Adipocyte (in vitro differentiated cells): ENCODE measurements around the gene BABAM1.
"Not testable (repeated sequence)": the region's sequence is repeated elsewhere in the genome, so short reads cannot be mapped to it uniquely, and the experiment has no call there.

Source experiments
- DNase-seq: peaks from one replicate; pipeline ENCODE4 v3.0.0-alpha.2; 2015; ENCODE audit warnings: low read depth
- H3K27me3 ChIP-seq: replicated peaks from 2 replicates; pipeline ENCODE4 v1.7.0; 2013; ENCODE audit warnings: mild to moderate bottlenecking, low read length, moderate library complexity; ENCODE audit not compliant: control insufficient read depth, insufficient read depth
- H3K36me3 ChIP-seq: 2 replicates; pipeline ENCODE4 v1.7.0; 2013; ENCODE audit warnings: low read length, mild to moderate bottlenecking, moderate library complexity; ENCODE audit not compliant: control insufficient read depth, insufficient read depth, severe bottlenecking
- H3K4me1 ChIP-seq: 2 replicates; pipeline ENCODE4 v1.7.0; 2013; ENCODE audit warnings: mild to moderate bottlenecking, low read length, moderate library complexity; ENCODE audit not compliant: control insufficient read depth, insufficient read depth
- H3K4me3 ChIP-seq: 2 replicates; pipeline ENCODE4 v1.7.0; 2013; ENCODE audit warnings: mild to moderate bottlenecking, low read length, moderate library complexity
- H3K9ac ChIP-seq: 2 replicates; pipeline ENCODE4 v1.7.0; 2013; ENCODE audit warnings: mild to moderate bottlenecking, low read length, moderate library complexity
- H3K9me3 ChIP-seq: 2 replicates; pipeline ENCODE4 v1.7.0; 2013; ENCODE audit warnings: mild to moderate bottlenecking, low read length, moderate library complexity; ENCODE audit not compliant: control insufficient read depth

BABAM1 gene

GRCh38 chr19:17260842-17261325 is 6.4 kb upstream of the BABAM1 start:
- Histone ChIP-seq H3K4me1 (no peaks in the 10 kb centered on the region), H3K36me3 (no peaks in the 10 kb centered on the region), H3K9ac (no peak overlapping the region), H3K27me3 (peaks cover 6% of the 10 kb centered on the region), H3K4me3 (no peak overlapping the region), H3K9me3 (peaks cover 23% of the 10 kb centered on the region)
- peak; percentile 59 for DNase-seq

- no peaks in the 10 kb centered on the region for H3K36me3 ChIP-seq
- no peak for DNase-seq
- no peak overlapping the region for H3K9ac ChIP-seq
- H3K4me1 ChIP-seq: no peaks in the 10 kb centered on the region
- peaks cover 23% of the 10 kb centered on the region for H3K9me3 ChIP-seq
- no peaks in the 10 kb centered on the region for H3K27me3 ChIP-seq
- no peak overlapping the region for H3K4me3 ChIP-seq
These were observed 4.7 kb upstream of the BABAM1 start for GRCh38 chr19:17262557-17262956.

GRCh38 chr19:17263712-17264640 is 3.3 kb upstream of the BABAM1 start:
- peaks cover 19% of the 10 kb centered on the region for H3K9me3 ChIP-seq
- peaks cover 5% of the 10 kb centered on the region for H3K4me1 ChIP-seq
- peaks cover 4% of the 10 kb centered on the region for H3K36me3 ChIP-seq
- H3K9ac ChIP-seq: no peak overlapping the region
- H3K4me3 ChIP-seq: no peak overlapping the region
- no peaks in the 10 kb centered on the region for H3K27me3 ChIP-seq
- no peak for DNase-seq

GRCh38 chr19:17264641-17264979 is 2.6 kb upstream of the BABAM1 start, which contains the start of gene USHBP1:
TSS of gene USHBP1 (minus strand) at chr19:17264745. CDS start at chr19:17264299, 446 bp downstream.
- Histone ChIP-seq H3K9ac (no peak within 1 kb of the TSS), H3K4me1 (peaks cover 5% of the 10 kb centered on the region), H3K36me3 (peaks cover 4% of the 10 kb centered on the region), H3K27me3 (no peaks in the 10 kb centered on the region), H3K4me3 (no peak within 1 kb of the TSS), H3K9me3 (peaks cover 12% of the 10 kb centered on the region)
- no peak for DNase-seq

GRCh38 chr19:17266026-17266425 is 1.2 kb upstream of the BABAM1 start:
- no peak overlapping the region for H3K9ac ChIP-seq
- no peak for DNase-seq
- H3K36me3 ChIP-seq: peaks cover 7% of the 10 kb centered on the region
- no peak overlapping the region for H3K4me3 ChIP-seq
- no peaks in the 10 kb centered on the region for H3K27me3 ChIP-seq
- no peaks in the 10 kb centered on the region for H3K9me3 ChIP-seq
- H3K4me1 ChIP-seq: peaks cover 5% of the 10 kb centered on the region

GRCh38 chr19:17266589-17266974 is 661 bp upstream of the BABAM1 start:
- no peak for DNase-seq
- Histone ChIP-seq H3K4me3 (no peak overlapping the region), H3K36me3 (peaks cover 12% of the 10 kb centered on the region), H3K4me1 (peaks cover 5% of the 10 kb centered on the region), H3K9ac (no peak overlapping the region), H3K9me3 (no peaks in the 10 kb centered on the region), H3K27me3 (no peaks in the 10 kb centered on the region)

GRCh38 chr19:17268754-17269153 is 1.5 kb downstream of the BABAM1 start:
- no peak for DNase-seq
- Histone ChIP-seq H3K9me3 (no peaks in the 10 kb centered on the region), H3K4me3 (no peak overlapping the region), H3K4me1 (peaks cover 5% of the 10 kb centered on the region), H3K9ac (peak overlapping the region; percentile 97), H3K36me3 (peaks cover 21% of the 10 kb centered on the region), H3K27me3 (no peaks in the 10 kb centered on the region)

- peaks cover 54% of the 10 kb centered on the region for H3K36me3 ChIP-seq
- H3K9me3 ChIP-seq, H3K27me3 ChIP-seq, H3K4me3 ChIP-seq, H3K9ac ChIP-seq, H3K4me1 ChIP-seq, DNase-seq: not testable (repeated sequence)
These were observed 7.6 kb downstream of the BABAM1 start for GRCh38 chr19:17274892-17275291.

- Histone ChIP-seq H3K4me1 (no peaks in the 10 kb centered on the region), H3K36me3 (peaks cover 52% of the 10 kb centered on the region), H3K4me3 (no peak overlapping the region), H3K27me3 (no peaks in the 10 kb centered on the region), H3K9ac (no peak overlapping the region), H3K9me3 (no peaks in the 10 kb centered on the region)
- no peak for DNase-seq
These were observed 8.4 kb downstream of the BABAM1 start for GRCh38 chr19:17275441-17276175.

GRCh38 chr19:17279436-17279835 is 12.2 kb downstream of the BABAM1 start:
- peaks cover 30% of the 10 kb centered on the region for H3K36me3 ChIP-seq
- no peak overlapping the region for H3K9ac ChIP-seq
- no peaks in the 10 kb centered on the region for H3K9me3 ChIP-seq
- no peaks in the 10 kb centered on the region for H3K27me3 ChIP-seq
- DNase-seq: no peak
- no peak overlapping the region for H3K4me3 ChIP-seq
- peaks cover 3% of the 10 kb centered on the region for H3K4me1 ChIP-seq
